ENCODE data around the gene WDR62. TPM values are rescaled to one million over a fixed set of nuclear protein-coding genes. Genes with fewer than 3 reads are reported as not detected.

The WDR62 gene
- total and polyA plus RNA-seq, 2 of the 8 experiments (the other 6 are each of a cell fraction or from before 2014, with no cell fraction given), result 28.2 to 39.5 TPM

- no peak overlapping the region for H2BK15ac ChIP-seq (ENCODE audit: low read length)
- H3K9me3 ChIP-seq (ENCODE audit: insufficient read depth in 2 of 2, low read depth in 1 of 2, low read length in 1 of 2), result no peaks in the 10 kb centered on the region
- H2BK120ac ChIP-seq (replicated peaks; ENCODE audit: low read depth, low read length), result no peak overlapping the region
- no peaks in the 10 kb centered on the region for H3K79me1 ChIP-seq (ENCODE audit: low read depth, low read length)
- H3K18ac ChIP-seq (ENCODE audit: extremely low read depth, low read length), result no peak overlapping the region
- peaks cover 0 to 7% of the 10 kb centered on the region in 2 experiments for H4K20me1 ChIP-seq (replicated peaks in 1 of 2; ENCODE audit: control insufficient read depth in 1 of 2, insufficient read depth in 2 of 2, low read length in 2 of 2)
- H4K8ac ChIP-seq (ENCODE audit: extremely low read depth, insufficient read depth, low read length), result no peak overlapping the region
- H3K79me2 ChIP-seq (ENCODE audit: control insufficient read depth in 1 of 2, insufficient read depth in 2 of 2, low read length in 2 of 2), result no peaks in the 10 kb centered on the region
- H3K14ac ChIP-seq (ENCODE audit: insufficient read length), result no peak overlapping the region
- no peaks in the 10 kb centered on the region for H3K27me3 ChIP-seq (replicated peaks in 1 of 4; ENCODE audit: control insufficient read depth in 3 of 4, extremely low read depth in 1 of 4, insufficient read depth in 3 of 4, low read length in 3 of 4)
- H2AK5ac ChIP-seq (ENCODE audit: low read depth, low read length), result no peak overlapping the region
- no peaks in the 10 kb centered on the region for H3K4me1 ChIP-seq (replicated peaks in 1 of 4; ENCODE audit: control insufficient read depth in 3 of 4, insufficient read depth in 4 of 4, low read length in 3 of 4)
- H3K9ac ChIP-seq (replicated peaks in 1 of 4; ENCODE audit: extremely low read depth in 1 of 4, low read depth in 3 of 4, low read length in 3 of 4), result no peak overlapping the region
- H2BK12ac ChIP-seq (ENCODE audit: low read depth, low read length), result no peak overlapping the region
- no peak overlapping the region for H4K5ac ChIP-seq (ENCODE audit: insufficient read length, low read depth, low read length)
- 87% methylated on average over 3 of the region's 3 CpGs; no CpG with 5 or more reads in 1 of the 2 experiments for WGBS, 2 experiments (ENCODE audit: extremely low coverage in 1 of 2, insufficient coverage in 1 of 2, insufficient read length in 1 of 2, insufficient replicate concordance in 2 of 2, low coverage in 1 of 2, low lambda C conversion rate in 2 of 2, missing lambda C conversion rate in 1 of 2)
- H3K23me2 ChIP-seq (ENCODE audit: low read depth, low read length), result no peaks in the 10 kb centered on the region
- peaks cover 31 to 64% (median 46%) of the 10 kb centered on the region in 4 experiments for H3K36me3 ChIP-seq (ENCODE audit: control insufficient read depth in 2 of 4, insufficient read depth in 4 of 4, low read length in 3 of 4)
- no peak overlapping the region for H3K4me2 ChIP-seq (ENCODE audit: insufficient read depth in 1 of 2, low read depth in 2 of 2, low read length in 2 of 2)
- no peak overlapping the region for H3K27ac ChIP-seq (ENCODE audit: low read depth, low read length)
- no peak overlapping the region for H3K4ac ChIP-seq (replicated peaks; ENCODE audit: insufficient read length, low read depth, low read length)
- no peak overlapping the region for H3K4me3 ChIP-seq (ENCODE audit: extremely low read depth in 1 of 4, insufficient read depth in 2 of 4, low read depth in 3 of 4, low read length in 4 of 4)
- no peak for TF ChIP-seq TAF7 (optimal IDR thresholded peaks at IDR 0.05; ENCODE audit: borderline replicate concordance, low read depth, low read length)
- TF ChIP-seq YY1 (IDR thresholded peaks at IDR 0.05; ENCODE audit: low read depth, low read length), result no peak
- no peak for TF ChIP-seq SIRT6 (IDR thresholded peaks at IDR 0.05; ENCODE audit: low read length)
- TF ChIP-seq BCL11A (IDR thresholded peaks at IDR 0.05; ENCODE audit: low read depth in 2 of 2, low read length in 2 of 2), result no peak
- TF ChIP-seq CBX5 (IDR thresholded peaks at IDR 0.05; ENCODE audit: low read depth, low read length), result no peak
- no peak for TF ChIP-seq ATF3 (IDR thresholded peaks at IDR 0.05; ENCODE audit: insufficient read depth, low read depth, low read length)
- H3K56ac ChIP-seq (replicated peaks; ENCODE audit: insufficient read length, low read depth, low read length), result no peak overlapping the region
- H2BK5ac ChIP-seq (ENCODE audit: low read depth, low read length), result no peak overlapping the region
- no peak overlapping the region for H4K91ac ChIP-seq (replicated peaks; ENCODE audit: insufficient read length, low read length)
- CTCF ChIA-PET (ENCODE audit: partially characterized antibody), result interaction anchor here (0.9 kb wide), 1 partner anchor 18 kb away, joined by 3 read pairs; no protein-coding TSS in a partner anchor
- no peak overlapping the region for H2BK20ac ChIP-seq (ENCODE audit: low read length)
- FAIRE-seq, result peak; percentile 28
- no peak for DNase-seq (ENCODE audit: low read depth in 1 of 2, low spot score in 2 of 2)
- H2AFZ ChIP-seq (ENCODE audit: low read length), result no peak overlapping the region
- POLR2A ChIA-PET (ENCODE audit: partially characterized antibody), result no interaction called here
- no peak overlapping the region for H3K23ac ChIP-seq (ENCODE audit: insufficient read length)
Measured at GRCh38 chr19:36079389-36079945, 24.8 kb downstream of the WDR62 start.
